SK-N-SH treated with all-trans-retinoic acid at 6 μM for 48 hours (cell line): ENCODE data around the gene KCNMA1.

ENCODE experiments used
- ARNTL ChIP-seq: fragments of 450-650 bp; formaldehyde crosslinking; IDR thresholded peaks from 2 replicates; pipeline ENCODE4 v1.5.0; 2020; ENCODE audit warnings: low read depth, mild to moderate bottlenecking, moderate library complexity, borderline replicate concordance
- BACH2 ChIP-seq: fragments of 250-450 bp; sonication (Bioruptor Pico); IDR thresholded peaks from 2 replicates; pipeline ENCODE4 v1.9.0; 2021; ENCODE audit warnings: mild to moderate bottlenecking, borderline replicate concordance
- CSDC2 ChIP-seq: fragments of 250-450 bp; sonication (Bioruptor Pico); IDR thresholded peaks from 2 replicates; pipeline ENCODE4 v1.5.0; 2020; ENCODE audit warnings: mild to moderate bottlenecking, moderate library complexity
- CSRNP3 ChIP-seq: fragments of 250-450 bp; sonication (Bioruptor Pico); IDR thresholded peaks from 2 replicates; pipeline ENCODE4 v1.5.1; 2021; ENCODE audit warnings: mild to moderate bottlenecking, moderate library complexity
- ESRRG ChIP-seq: fragments of 250-450 bp; sonication (Bioruptor Pico); IDR thresholded peaks from 2 replicates; pipeline ENCODE4 v1.6.1; 2021; ENCODE audit warnings: mild to moderate bottlenecking
- ISL1 ChIP-seq: fragments of 250-450 bp; sonication (Bioruptor Pico); IDR thresholded peaks from 2 replicates; pipeline ENCODE4 v2.1.2; 2022; ENCODE audit warnings: mild to moderate bottlenecking, moderate library complexity
- PATZ1 ChIP-seq: fragments of 250-450 bp; sonication (Bioruptor Pico); IDR thresholded peaks from 2 replicates; pipeline ENCODE4 v1.8.0; 2020; ENCODE audit warnings: mild to moderate bottlenecking, moderate library complexity, borderline replicate concordance
- RARB ChIP-seq: fragments of 250-450 bp; sonication (Bioruptor Pico); IDR thresholded peaks from 2 replicates; pipeline ENCODE4 v1.8.0; 2021; ENCODE audit warnings: mild to moderate bottlenecking, moderate library complexity
- TOX ChIP-seq: fragments of 250-450 bp; sonication (Bioruptor Pico); IDR thresholded peaks from 2 replicates; pipeline ENCODE4 v1.8.0; 2021; ENCODE audit warnings: mild to moderate bottlenecking, moderate library complexity, borderline replicate concordance
- ZFP30 ChIP-seq: fragments of 450-650 bp; formaldehyde crosslinking; IDR thresholded peaks from 2 replicates; pipeline ENCODE4 v1.5.0; 2022; ENCODE audit warnings: mild to moderate bottlenecking, moderate library complexity
- ZNF565 ChIP-seq: fragments of 450-650 bp; formaldehyde crosslinking; conservative IDR thresholded peaks from 2 replicates; pipeline ENCODE4 v1.5.0; 2020; ENCODE audit warnings: low read depth, mild to moderate bottlenecking, moderate library complexity
- ZNF8 ChIP-seq: fragments of 450-650 bp; formaldehyde crosslinking; IDR thresholded peaks from 2 replicates; pipeline ENCODE4 v1.5.0; 2020; ENCODE audit warnings: mild to moderate bottlenecking, moderate library complexity

GRCh38 chr10:77680811-77681210, 43.2 kb upstream of the KCNMA1 start:
- TF ChIP-seq ISL1 (CRISPR knock-in tag) (no peak), ZNF8 (no peak), BACH2 (CRISPR knock-in tag) (no peak), TOX (CRISPR knock-in tag) (no peak), ARNTL (CRISPR knock-in tag) (no peak), RARB (CRISPR knock-in tag) (no peak), PATZ1 (CRISPR knock-in tag) (no peak), ZNF565 (CRISPR knock-in tag) (no peak), CSRNP3 (CRISPR knock-in tag) (no peak), ESRRG (CRISPR knock-in tag) (no peak), CSDC2 (CRISPR knock-in tag) (no peak), ZFP30 (CRISPR knock-in tag) (no peak)
